Measurements from ENCODE around the gene SLCO1B3.

SLCO1B3 gene

GRCh38 chr12:20868277-20868676 lies 57.8 kb downstream of the SLCO1B3 start:
- ChIA-PET POLR2A (no interaction called here), CTCF (no interaction called here)
- no CpG with 5 or more reads among the region's 2 CpGs for WGBS (ENCODE audit: insufficient coverage)
- H3K9me3 ChIP-seq (ENCODE audit: control extremely low read depth in 1 of 5, control insufficient read depth in 4 of 5, insufficient read depth in 2 of 5, low read depth in 1 of 5, low read length in 4 of 5): no peaks in the 10 kb centered on the region
- H3K4me3 ChIP-seq (ENCODE audit: control insufficient read depth in 1 of 7, extremely low read depth in 1 of 7, insufficient read depth in 4 of 7, low read depth in 2 of 7, low read length in 6 of 7): no peak overlapping the region
- no peaks in the 10 kb centered on the region for H3K36me3 ChIP-seq (ENCODE audit: control insufficient read depth in 4 of 4, insufficient read depth in 4 of 4, low read length in 3 of 4)
- no peaks in the 10 kb centered on the region for H3K27me3 ChIP-seq (replicated peaks in 2 of 5; ENCODE audit: control insufficient read depth in 4 of 5, insufficient read depth in 5 of 5, low read length in 4 of 5)
- DNase-seq: no peak
- no peak overlapping the region for H3K27ac ChIP-seq (ENCODE audit: insufficient read depth in 1 of 2, low read depth in 1 of 2, low read length in 2 of 2, poor library complexity in 1 of 2, severe bottlenecking in 2 of 2)
- no peaks in the 10 kb centered on the region for H3K4me1 ChIP-seq (ENCODE audit: control extremely low read depth in 1 of 4, control insufficient read depth in 4 of 4, insufficient read depth in 4 of 4, low read length in 3 of 4)

GRCh38 chr12:20883288-20883687 lies 72.8 kb downstream of the SLCO1B3 start:
- H3K4me1 ChIP-seq (ENCODE audit: control extremely low read depth in 1 of 4, control insufficient read depth in 4 of 4, insufficient read depth in 4 of 4, low read length in 3 of 4): no peaks in the 10 kb centered on the region
- H3K36me3 ChIP-seq (ENCODE audit: control insufficient read depth in 4 of 4, insufficient read depth in 4 of 4, low read length in 3 of 4): no peaks in the 10 kb centered on the region
- H3K4me3 ChIP-seq (ENCODE audit: control insufficient read depth in 1 of 7, extremely low read depth in 1 of 7, insufficient read depth in 4 of 7, low read depth in 2 of 7, low read length in 6 of 7): no peak overlapping the region
- DNase-seq: no peak
- H3K9me3 ChIP-seq (ENCODE audit: control extremely low read depth in 1 of 5, control insufficient read depth in 4 of 5, insufficient read depth in 2 of 5, low read depth in 1 of 5, low read length in 4 of 5): no peaks in the 10 kb centered on the region
- ChIA-PET CTCF (no interaction called here), POLR2A (no interaction called here)
- no peak overlapping the region for H3K27ac ChIP-seq (ENCODE audit: insufficient read depth in 1 of 2, low read depth in 1 of 2, low read length in 2 of 2, poor library complexity in 1 of 2, severe bottlenecking in 2 of 2)
- no peaks in the 10 kb centered on the region for H3K27me3 ChIP-seq (replicated peaks in 2 of 5; ENCODE audit: control insufficient read depth in 4 of 5, insufficient read depth in 5 of 5, low read length in 4 of 5)

GRCh38 chr12:20885116-20885515 lies 74.6 kb downstream of the SLCO1B3 start:
- Histone ChIP-seq H3K27ac (ENCODE audit: insufficient read depth in 1 of 2, low read depth in 1 of 2, low read length in 2 of 2, poor library complexity in 1 of 2, severe bottlenecking in 2 of 2) (no peak overlapping the region), H3K36me3 (ENCODE audit: control insufficient read depth in 4 of 4, insufficient read depth in 4 of 4, low read length in 3 of 4) (no peaks in the 10 kb centered on the region), H3K4me1 (ENCODE audit: control extremely low read depth in 1 of 4, control insufficient read depth in 4 of 4, insufficient read depth in 4 of 4, low read length in 3 of 4) (no peaks in the 10 kb centered on the region), H3K4me3 (ENCODE audit: control insufficient read depth in 1 of 7, extremely low read depth in 1 of 7, insufficient read depth in 4 of 7, low read depth in 2 of 7, low read length in 6 of 7) (no peak overlapping the region), H3K9me3 (ENCODE audit: control extremely low read depth in 1 of 5, control insufficient read depth in 4 of 5, insufficient read depth in 2 of 5, low read depth in 1 of 5, low read length in 4 of 5) (peaks cover 0 to 2% (median 0%) of the 10 kb centered on the region in 5 experiments), H3K27me3 (replicated peaks in 2 of 5; ENCODE audit: control insufficient read depth in 4 of 5, insufficient read depth in 5 of 5, low read length in 4 of 5) (no peaks in the 10 kb centered on the region)
- no CpG with 5 or more reads among the region's 1 CpG for WGBS (ENCODE audit: insufficient coverage)
- POLR2A ChIA-PET: no interaction called here
- no peak for DNase-seq
- CTCF ChIA-PET: no interaction called here

- 100% methylated on average over 2 of the region's 2 CpGs for WGBS (ENCODE audit: insufficient coverage)
- Histone ChIP-seq H3K27ac (ENCODE audit: insufficient read depth in 1 of 2, low read depth in 1 of 2, low read length in 2 of 2, poor library complexity in 1 of 2, severe bottlenecking in 2 of 2) (no peak overlapping the region), H3K36me3 (ENCODE audit: control insufficient read depth in 4 of 4, insufficient read depth in 4 of 4, low read length in 3 of 4) (no peaks in the 10 kb centered on the region), H3K4me1 (ENCODE audit: control extremely low read depth in 1 of 4, control insufficient read depth in 4 of 4, insufficient read depth in 4 of 4, low read length in 3 of 4) (no peaks in the 10 kb centered on the region), H3K4me3 (ENCODE audit: control insufficient read depth in 1 of 7, extremely low read depth in 1 of 7, insufficient read depth in 4 of 7, low read depth in 2 of 7, low read length in 6 of 7) (no peak overlapping the region), H3K9me3 (ENCODE audit: control extremely low read depth in 1 of 5, control insufficient read depth in 4 of 5, insufficient read depth in 2 of 5, low read depth in 1 of 5, low read length in 4 of 5) (peaks cover 0 to 2% (median 0%) of the 10 kb centered on the region in 5 experiments), H3K27me3 (replicated peaks in 2 of 5; ENCODE audit: control insufficient read depth in 4 of 5, insufficient read depth in 5 of 5, low read length in 4 of 5) (no peaks in the 10 kb centered on the region)
- ChIA-PET CTCF (no interaction called here), POLR2A (no interaction called here)
- DNase-seq: no peak
Measured at GRCh38 chr12:20885552-20885951, 75.0 kb downstream of the SLCO1B3 start.

GRCh38 chr12:20917269-20917668 lies 106.8 kb downstream of the SLCO1B3 start:
- Histone ChIP-seq H3K27me3 (replicated peaks in 2 of 5; ENCODE audit: control insufficient read depth in 4 of 5, insufficient read depth in 5 of 5, low read length in 4 of 5) (no peaks in the 10 kb centered on the region), H3K27ac (ENCODE audit: insufficient read depth in 1 of 2, low read depth in 1 of 2, low read length in 2 of 2, poor library complexity in 1 of 2, severe bottlenecking in 2 of 2) (no peak overlapping the region), H3K9me3 (ENCODE audit: control extremely low read depth in 1 of 5, control insufficient read depth in 4 of 5, insufficient read depth in 2 of 5, low read depth in 1 of 5, low read length in 4 of 5) (peaks cover 0 to 3% (median 0%) of the 10 kb centered on the region in 5 experiments), H3K36me3 (ENCODE audit: control insufficient read depth in 4 of 4, insufficient read depth in 4 of 4, low read length in 3 of 4) (no peaks in the 10 kb centered on the region), H3K4me1 (ENCODE audit: control extremely low read depth in 1 of 4, control insufficient read depth in 4 of 4, insufficient read depth in 4 of 4, low read length in 3 of 4) (no peaks in the 10 kb centered on the region), H3K4me3 (ENCODE audit: control insufficient read depth in 1 of 7, extremely low read depth in 1 of 7, insufficient read depth in 4 of 7, low read depth in 2 of 7, low read length in 6 of 7) (no peak overlapping the region)
- 94% methylated on average over 5 of the region's 6 CpGs for WGBS (ENCODE audit: insufficient coverage)
- DNase-seq: no peak
- POLR2A ChIA-PET: no interaction called here
- CTCF ChIA-PET: no interaction called here

GRCh38 chr12:20917819-20918218 lies 107.3 kb downstream of the SLCO1B3 start:
- Histone ChIP-seq H3K4me1 (ENCODE audit: control extremely low read depth in 1 of 4, control insufficient read depth in 4 of 4, insufficient read depth in 4 of 4, low read length in 3 of 4) (no peaks in the 10 kb centered on the region), H3K36me3 (ENCODE audit: control insufficient read depth in 4 of 4, insufficient read depth in 4 of 4, low read length in 3 of 4) (no peaks in the 10 kb centered on the region), H3K9me3 (ENCODE audit: control extremely low read depth in 1 of 5, control insufficient read depth in 4 of 5, insufficient read depth in 2 of 5, low read depth in 1 of 5, low read length in 4 of 5) (peaks cover 0 to 2% (median 0%) of the 10 kb centered on the region in 5 experiments), H3K27ac (ENCODE audit: insufficient read depth in 1 of 2, low read depth in 1 of 2, low read length in 2 of 2, poor library complexity in 1 of 2, severe bottlenecking in 2 of 2) (no peak overlapping the region), H3K27me3 (replicated peaks in 2 of 5; ENCODE audit: control insufficient read depth in 4 of 5, insufficient read depth in 5 of 5, low read length in 4 of 5) (no peaks in the 10 kb centered on the region), H3K4me3 (ENCODE audit: control insufficient read depth in 1 of 7, extremely low read depth in 1 of 7, insufficient read depth in 4 of 7, low read depth in 2 of 7, low read length in 6 of 7) (no peak overlapping the region)
- POLR2A ChIA-PET: no interaction called here
- CTCF ChIA-PET: no interaction called here
- WGBS (ENCODE audit: insufficient coverage): 100% methylated on average over 1 of the region's 1 CpG
- no peak for DNase-seq

- POLR2A ChIA-PET: no interaction called here
- Histone ChIP-seq H3K4me1 (ENCODE audit: control extremely low read depth in 1 of 4, control insufficient read depth in 4 of 4, insufficient read depth in 4 of 4, low read length in 3 of 4) (no peaks in the 10 kb centered on the region), H3K4me3 (ENCODE audit: control insufficient read depth in 1 of 7, extremely low read depth in 1 of 7, insufficient read depth in 4 of 7, low read depth in 2 of 7, low read length in 6 of 7) (no peak overlapping the region), H3K27me3 (replicated peaks in 2 of 5; ENCODE audit: control insufficient read depth in 4 of 5, insufficient read depth in 5 of 5, low read length in 4 of 5) (peaks cover 0 to 1% (median 0%) of the 10 kb centered on the region in 5 experiments), H3K36me3 (ENCODE audit: control insufficient read depth in 4 of 4, insufficient read depth in 4 of 4, low read length in 3 of 4) (no peaks in the 10 kb centered on the region), H3K27ac (ENCODE audit: insufficient read depth in 1 of 2, low read depth in 1 of 2, low read length in 2 of 2, poor library complexity in 1 of 2, severe bottlenecking in 2 of 2) (no peak overlapping the region), H3K9me3 (ENCODE audit: control extremely low read depth in 1 of 5, control insufficient read depth in 4 of 5, insufficient read depth in 2 of 5, low read depth in 1 of 5, low read length in 4 of 5) (no peaks in the 10 kb centered on the region)
- no peak for DNase-seq
- CTCF ChIA-PET: no interaction called here
- 97% methylated on average over 3 of the region's 4 CpGs for WGBS (ENCODE audit: insufficient coverage)
Measured at GRCh38 chr12:20931894-20932293, 121.4 kb downstream of the SLCO1B3 start.
